ENCODE results near the gene FKBP6.
"Not testable (repeated sequence)": the region's sequence is repeated elsewhere in the genome, so short reads cannot be mapped to it uniquely, and the experiment has no call there.

Gene FKBP6, protein sequence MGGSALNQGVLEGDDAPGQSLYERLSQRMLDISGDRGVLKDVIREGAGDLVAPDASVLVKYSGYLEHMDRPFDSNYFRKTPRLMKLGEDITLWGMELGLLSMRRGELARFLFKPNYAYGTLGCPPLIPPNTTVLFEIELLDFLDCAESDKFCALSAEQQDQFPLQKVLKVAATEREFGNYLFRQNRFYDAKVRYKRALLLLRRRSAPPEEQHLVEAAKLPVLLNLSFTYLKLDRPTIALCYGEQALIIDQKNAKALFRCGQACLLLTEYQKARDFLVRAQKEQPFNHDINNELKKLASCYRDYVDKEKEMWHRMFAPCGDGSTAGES

DNA sequence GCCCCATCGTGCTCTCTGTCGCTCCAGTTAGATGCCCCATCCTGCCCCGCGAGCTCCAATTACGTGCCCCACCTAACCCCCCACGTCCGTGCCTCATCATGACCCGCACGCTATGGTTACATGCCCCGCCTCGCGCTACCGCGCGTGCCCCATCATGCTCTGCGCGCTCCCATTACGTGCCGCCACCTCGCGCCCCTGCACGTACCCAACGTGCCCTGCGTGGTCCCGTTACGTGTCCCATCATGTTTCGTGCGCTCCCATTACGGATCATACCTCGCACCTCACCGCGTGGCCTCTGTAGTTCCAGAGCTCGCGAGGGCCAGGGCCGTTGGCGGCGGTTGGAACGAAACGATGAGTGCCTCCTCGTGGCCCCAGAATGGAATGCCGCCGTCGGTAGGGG is at the start of gene FKBP6, which contains the start of gene TRIM50:
TSS of gene FKBP6 (plus strand) at position 240 of the 400 bp plus-strand sequence. CDS start 268 bp downstream, outside the sequence.
TSS of gene TRIM50 (minus strand) at position 161 of the 400 bp plus-strand sequence. CDS start 3,295 bp downstream, outside the sequence.
- not testable (repeated sequence) for H3K4me3 ChIP-seq (ENCODE audit: low read length); DNase-seq (ENCODE audit: low read depth)

DNA sequence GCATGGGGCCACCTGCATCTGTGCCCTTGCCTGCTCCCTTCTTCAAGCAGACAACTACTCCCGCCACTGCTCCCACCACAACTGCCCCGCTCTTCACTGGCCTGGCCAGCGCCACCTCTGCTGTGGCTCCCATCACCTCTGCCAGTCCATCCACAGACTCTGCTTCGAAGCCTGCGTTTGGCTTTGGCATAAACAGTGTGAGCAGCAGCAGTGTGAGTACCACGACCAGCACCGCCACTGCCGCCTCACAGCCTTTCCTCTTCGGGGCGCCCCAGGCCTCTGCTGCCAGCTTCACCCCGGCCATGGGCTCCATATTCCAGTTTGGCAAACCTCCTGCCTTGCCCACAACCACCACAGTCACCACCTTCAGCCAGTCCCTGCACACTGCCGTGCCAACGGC is 30.7 kb upstream of the FKBP6 start:
- DNase-seq (ENCODE audit: low read depth); H3K4me3 ChIP-seq (ENCODE audit: low read length): not testable (repeated sequence)

DNA sequence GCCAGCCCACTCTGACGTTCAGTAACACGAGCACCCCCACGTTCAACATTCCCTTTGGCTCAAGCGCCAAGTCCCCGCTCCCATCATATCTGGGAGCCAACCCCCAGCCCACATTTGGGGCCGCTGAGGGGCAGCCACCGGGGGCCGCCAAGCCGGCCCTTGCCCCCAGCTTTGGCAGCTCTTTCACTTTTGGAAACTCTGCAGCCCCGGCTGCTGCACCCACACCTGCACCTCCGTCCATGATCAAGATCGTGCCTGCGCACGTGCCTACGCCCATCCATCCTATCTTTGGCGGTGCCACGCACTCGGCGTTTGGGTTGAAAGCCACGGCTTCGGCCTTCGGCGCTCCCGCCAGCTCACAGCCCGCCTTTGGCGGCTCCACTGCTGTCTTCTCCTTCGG is 30.3 kb upstream of the FKBP6 start:
- H3K4me3 ChIP-seq (ENCODE audit: low read length); DNase-seq (ENCODE audit: low read depth): not testable (repeated sequence)

DNA sequence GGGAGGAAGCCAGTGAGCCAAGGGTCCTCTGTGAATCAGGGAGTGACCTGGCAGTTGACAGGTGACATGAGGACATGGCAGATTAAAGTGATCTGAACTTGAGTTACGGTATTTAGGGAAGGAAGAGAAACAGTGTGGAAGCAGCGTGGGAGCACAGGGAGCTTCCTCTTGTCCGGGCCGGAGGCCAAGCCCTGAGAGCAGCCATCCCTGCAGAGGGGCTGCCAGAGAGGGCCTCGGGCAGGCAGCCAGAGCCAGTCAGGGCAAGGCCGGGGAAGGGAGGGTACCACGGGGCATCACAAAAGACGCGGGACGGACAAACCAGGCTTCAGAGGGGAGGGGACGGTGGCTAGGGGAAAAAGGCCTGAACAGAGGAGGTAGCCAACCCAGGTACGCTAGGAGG is 28.1 kb upstream of the FKBP6 start:
- H3K4me3 ChIP-seq (ENCODE audit: low read length); DNase-seq (ENCODE audit: low read depth): not testable (repeated sequence)

DNA sequence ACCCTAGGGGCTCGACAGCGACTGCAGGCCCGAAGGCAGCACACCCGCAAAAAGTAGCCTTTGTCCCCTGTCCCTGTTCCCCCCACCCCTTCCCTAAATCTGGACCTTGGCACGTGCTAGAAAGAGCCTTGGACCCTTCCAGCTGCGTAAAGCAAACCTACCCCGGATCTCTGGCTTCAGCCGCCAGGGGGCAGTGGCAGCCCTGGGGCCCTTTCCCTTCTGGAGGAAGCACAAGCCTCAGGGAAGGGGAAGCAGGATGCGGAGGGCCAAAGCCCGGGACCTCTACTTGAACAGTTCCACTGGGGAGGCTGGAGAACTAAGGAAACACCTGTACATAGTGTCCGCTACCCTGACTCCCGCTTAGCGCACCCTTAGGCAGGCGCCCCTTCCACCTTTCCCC is 26.9 kb upstream of the FKBP6 start:
- DNase-seq (ENCODE audit: low read depth); H3K4me3 ChIP-seq (ENCODE audit: low read length): not testable (repeated sequence)

DNA sequence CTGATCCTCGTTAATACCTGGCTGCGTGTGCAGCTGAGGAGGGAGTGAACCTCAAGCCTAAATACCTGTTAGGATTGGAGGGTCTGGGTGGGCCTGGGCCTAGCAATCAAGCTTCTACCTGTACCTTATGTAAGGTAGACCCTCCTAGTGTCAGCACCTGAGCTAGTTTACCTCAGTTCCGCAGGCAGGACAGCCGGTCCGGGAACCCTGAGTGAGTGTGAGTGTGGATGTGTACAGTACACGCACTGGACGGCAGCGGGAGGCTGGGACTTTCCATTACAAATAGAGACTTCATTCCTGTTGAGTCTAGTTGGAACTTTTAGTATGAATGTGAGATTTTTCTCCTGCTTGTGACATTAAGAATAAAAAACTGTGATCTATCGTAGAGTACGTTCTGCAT is 25.1 kb upstream of the FKBP6 start:
- H3K4me3 ChIP-seq (ENCODE audit: low read length); DNase-seq (ENCODE audit: low read depth): not testable (repeated sequence)

DNA sequence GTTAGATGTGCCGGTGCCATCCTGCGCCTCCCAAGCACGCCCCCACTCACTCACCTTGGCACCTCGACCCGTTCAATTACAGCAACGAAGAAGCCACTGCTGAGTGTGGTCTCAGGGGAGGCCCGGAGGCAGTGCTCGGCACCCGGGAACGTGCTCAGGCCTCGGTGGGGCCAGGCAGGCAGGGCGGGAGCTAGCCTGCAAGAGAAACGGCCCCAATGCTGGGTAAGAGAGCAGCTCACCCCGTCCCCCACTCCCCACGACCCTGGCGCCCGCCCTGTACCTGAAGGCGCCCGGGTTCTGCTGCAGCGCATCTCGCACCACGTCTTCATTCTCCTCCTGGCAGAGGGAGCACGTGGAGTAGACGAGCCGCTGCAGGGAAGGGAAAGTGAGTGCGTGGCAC is 24.4 kb upstream of the FKBP6 start:
- H3K4me3 ChIP-seq (ENCODE audit: low read length) = no peak overlapping the region
- TF ChIP-seq, protein P1, sequence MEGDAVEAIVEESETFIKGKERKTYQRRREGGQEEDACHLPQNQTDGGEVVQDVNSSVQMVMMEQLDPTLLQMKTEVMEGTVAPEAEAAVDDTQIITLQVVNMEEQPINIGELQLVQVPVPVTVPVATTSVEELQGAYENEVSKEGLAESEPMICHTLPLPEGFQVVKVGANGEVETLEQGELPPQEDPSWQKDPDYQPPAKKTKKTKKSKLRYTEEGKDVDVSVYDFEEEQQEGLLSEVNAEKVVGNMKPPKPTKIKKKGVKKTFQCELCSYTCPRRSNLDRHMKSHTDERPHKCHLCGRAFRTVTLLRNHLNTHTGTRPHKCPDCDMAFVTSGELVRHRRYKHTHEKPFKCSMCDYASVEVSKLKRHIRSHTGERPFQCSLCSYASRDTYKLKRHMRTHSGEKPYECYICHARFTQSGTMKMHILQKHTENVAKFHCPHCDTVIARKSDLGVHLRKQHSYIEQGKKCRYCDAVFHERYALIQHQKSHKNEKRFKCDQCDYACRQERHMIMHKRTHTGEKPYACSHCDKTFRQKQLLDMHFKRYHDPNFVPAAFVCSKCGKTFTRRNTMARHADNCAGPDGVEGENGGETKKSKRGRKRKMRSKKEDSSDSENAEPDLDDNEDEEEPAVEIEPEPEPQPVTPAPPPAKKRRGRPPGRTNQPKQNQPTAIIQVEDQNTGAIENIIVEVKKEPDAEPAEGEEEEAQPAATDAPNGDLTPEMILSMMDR (conservative IDR thresholded peaks at IDR 0.05; ENCODE audit: low read depth, low read length) = no peak
- no peak for DNase-seq (ENCODE audit: low read depth)

DNA sequence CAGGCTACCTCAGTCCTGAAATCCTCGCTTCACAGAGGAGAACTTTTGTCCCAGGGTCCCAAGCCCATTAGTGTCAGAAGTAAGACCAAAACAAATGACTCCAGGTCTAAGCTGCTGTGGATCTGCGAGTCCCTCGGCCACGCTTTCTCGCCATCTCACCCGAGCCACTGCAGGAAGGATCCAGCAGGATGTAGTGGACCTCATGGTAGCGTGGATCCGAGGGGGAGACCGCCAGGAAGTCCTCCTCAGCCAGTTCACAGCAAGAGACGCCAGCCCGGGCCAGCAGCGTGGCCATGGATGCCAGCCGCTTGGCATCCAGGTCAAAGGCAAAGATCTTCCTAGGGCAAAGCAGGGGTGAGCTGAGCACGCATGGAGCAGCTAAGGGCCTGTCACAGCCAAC is 23.9 kb upstream of the FKBP6 start:
- H3K4me3 ChIP-seq (ENCODE audit: low read length) = no peak overlapping the region
- TF ChIP-seq, protein P1 (conservative IDR thresholded peaks at IDR 0.05; ENCODE audit: low read depth, low read length) = no peak
- DNase-seq (ENCODE audit: low read depth) = no peak

DNA sequence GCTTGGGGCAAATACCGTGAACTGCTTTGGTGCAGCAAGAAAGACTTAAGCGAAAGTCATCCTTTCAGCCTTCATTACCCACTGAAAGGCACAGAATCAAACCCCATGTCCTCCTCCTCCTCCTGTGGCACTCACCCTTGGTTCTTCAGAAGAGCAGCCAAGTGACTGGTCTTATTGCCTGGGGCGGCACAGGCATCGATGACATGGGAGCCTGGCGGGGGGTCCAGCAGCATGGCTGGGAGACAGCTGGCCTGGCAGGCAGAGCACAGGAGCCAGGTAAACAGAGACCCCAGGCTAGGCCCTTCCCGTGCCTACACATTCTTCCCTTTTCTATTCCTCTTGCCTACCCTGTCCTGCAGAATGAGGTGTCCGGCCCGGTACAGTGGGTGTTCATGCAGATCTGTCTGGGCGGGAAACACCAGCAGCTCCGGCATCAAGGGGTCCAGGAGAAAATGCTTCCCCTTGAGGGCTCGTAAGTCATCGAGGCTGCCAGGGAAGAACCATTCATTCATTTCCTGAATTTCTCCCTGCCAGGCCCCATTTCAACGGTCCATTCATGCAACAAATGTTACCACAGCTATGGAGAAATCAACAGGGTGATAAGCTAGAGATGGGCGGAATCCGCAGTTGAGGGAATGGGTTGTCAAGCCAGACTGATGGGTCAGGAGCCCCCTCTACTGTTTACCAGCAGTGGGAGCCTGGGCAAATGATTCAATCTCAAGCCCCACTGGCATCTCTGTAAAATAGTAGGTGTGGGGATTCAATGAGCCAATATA is 23.2 kb upstream of the FKBP6 start:
- DNase-seq (ENCODE audit: low read depth); H3K4me3 ChIP-seq (ENCODE audit: low read length): not testable (repeated sequence)

DNA sequence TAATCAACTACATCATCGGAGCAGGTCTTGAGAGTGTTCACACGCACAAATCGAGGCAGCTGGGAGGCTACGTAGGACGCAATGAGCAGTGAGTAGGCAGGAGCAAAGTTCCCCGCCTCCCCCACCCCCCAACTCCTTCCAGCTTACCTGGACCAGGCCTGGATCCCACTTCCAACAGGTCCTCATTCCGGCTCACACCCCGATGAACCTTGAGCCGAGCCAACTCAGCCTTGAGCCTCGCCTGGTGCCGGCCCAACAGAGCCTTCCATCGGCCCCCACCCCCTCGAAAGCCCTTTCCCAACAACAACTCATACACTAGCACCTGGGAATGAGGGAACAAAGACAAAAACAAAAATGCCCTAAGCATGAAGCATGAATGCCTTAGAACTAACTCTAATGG is 20.5 kb upstream of the FKBP6 start:
- TF ChIP-seq, protein P1 (conservative IDR thresholded peaks at IDR 0.05; ENCODE audit: low read depth, low read length) = no peak
- H3K4me3 ChIP-seq (ENCODE audit: low read length) = peak overlapping the region; percentile 67
- no peak for DNase-seq (ENCODE audit: low read depth)

Data from retinal pigment epithelial cell (primary cell).